Renal pelvis (tissue), 4 donors: ENCODE measurements around the gene ABCA12. TPM values are rescaled to one million over a fixed set of nuclear protein-coding genes. Genes with fewer than 3 reads are reported as not detected.
A peak's percentile ranks its signal among the peaks of the same experiment; 100 is the strongest.

ENCODE experiments used
- DNase-seq: peaks from one replicate; pipeline ENCODE4 v3.0.0-alpha.2; 2013
- polyA plus RNA-seq, 3 donors: library from polyadenylated mRNA; unstranded; fragments of 120-200 nt; gene quantifications; one replicate each; pipeline ENCODE4 v1.2.1, GENCODE V29; 2013; ENCODE audit not compliant: insufficient read length in 3 of 3

The ABCA12 gene
- polyA plus RNA-seq, 3 donors = 0.23 to 0.32 (median 0.28) TPM

DNA sequence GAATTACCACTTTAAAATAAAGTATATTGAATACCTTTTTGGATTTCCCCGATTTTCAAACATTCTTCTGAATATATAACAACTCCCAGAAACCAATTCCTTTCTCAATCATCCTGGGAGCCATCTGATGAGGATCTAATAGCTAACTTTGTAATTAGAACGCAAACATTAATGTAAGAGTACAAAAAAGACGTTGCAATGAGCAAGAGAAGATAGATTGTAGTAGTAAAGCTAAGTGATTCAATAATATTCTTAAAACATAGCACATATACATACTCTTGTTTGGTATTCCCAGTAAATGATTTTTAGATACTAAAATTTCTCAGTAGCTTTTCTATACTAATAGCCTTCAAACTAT is 1.1 kb downstream of the ABCA12 start:
- DNase-seq = no peak

GRCh38 chr2:215136669-215137328 is 1.6 kb downstream of the ABCA12 start:
- DNase-seq = no peak

GRCh38 chr2:215120401-215120800 is 18.0 kb downstream of the ABCA12 start:
- no peak for DNase-seq

DNA sequence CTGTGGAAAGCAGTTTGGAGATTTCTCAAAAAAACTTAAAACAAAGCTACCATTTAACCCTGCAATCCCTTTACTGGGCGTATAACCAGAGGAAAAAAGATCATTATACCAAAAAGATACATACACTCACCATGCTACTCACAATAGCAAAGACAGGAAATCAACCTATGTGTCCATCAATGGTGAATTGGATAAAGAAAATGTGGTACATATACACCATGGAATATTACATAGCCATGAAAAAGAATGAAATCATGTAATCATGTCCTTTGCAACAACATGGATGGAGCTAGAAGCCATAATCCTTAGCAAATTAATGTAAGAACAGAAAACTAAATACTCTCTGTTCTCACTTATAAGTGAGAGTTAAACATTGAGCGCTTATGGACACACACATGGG is 18.6 kb downstream of the ABCA12 start:
- no peak for DNase-seq

GRCh38 chr2:215110918-215111317 is 27.5 kb downstream of the ABCA12 start:
- no peak for DNase-seq

GRCh38 chr2:215107216-215108056 is 31.0 kb downstream of the ABCA12 start:
- no peak for DNase-seq

DNA sequence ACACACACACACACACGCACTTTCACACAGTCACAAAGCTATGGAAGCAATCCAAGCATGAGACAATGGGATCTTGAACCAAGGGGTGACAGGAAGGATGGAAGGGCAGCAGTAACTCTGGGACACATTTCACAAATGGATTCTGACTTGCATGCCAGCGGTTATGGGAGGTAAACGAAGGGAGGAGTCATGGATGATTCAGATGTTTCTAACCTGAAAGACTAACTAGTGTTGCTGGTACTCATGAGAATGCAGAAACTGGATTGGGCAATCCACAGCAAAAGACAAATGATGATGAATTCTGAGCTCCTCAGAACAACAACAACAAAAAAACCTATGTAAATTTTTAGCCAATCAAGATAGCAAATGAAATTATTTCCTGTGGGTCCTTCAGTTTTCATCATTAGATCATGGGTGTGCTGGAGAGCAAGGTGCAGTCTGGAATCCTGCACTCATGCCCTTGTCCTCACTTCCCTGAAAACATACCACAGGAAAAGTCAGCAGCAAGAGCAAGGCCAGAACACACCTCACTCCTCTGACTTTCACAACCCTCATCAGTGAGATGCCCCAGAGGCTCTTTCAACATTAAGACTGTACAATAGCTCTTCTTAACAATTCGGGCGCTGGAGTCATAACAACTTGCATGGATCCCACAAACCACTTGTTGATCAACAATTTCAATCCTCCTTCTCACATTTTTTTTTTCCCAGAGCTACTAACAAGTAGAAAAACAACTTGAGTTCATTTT is 32.6 kb downstream of the ABCA12 start:
- no peak for DNase-seq

DNA sequence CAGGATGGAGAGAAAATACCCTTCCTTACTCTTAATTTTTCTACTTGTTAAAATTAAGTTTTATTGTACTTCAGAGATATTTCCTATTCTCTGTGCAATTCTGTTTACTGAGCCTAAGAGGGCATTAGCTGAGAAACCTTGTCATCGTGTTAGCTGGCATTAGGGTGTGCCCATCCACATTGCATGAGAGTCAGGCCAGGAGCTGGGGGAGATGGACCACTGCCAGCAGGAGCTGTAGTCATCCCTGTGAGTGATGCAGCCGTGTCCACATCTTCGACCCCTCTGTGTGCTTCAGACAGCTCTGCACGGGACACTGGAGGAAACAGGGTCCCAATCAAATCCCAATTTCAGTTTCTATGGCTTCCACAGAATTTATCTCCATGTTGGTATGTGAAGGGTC is 34.2 kb downstream of the ABCA12 start:
- DNase-seq = no peak

DNA sequence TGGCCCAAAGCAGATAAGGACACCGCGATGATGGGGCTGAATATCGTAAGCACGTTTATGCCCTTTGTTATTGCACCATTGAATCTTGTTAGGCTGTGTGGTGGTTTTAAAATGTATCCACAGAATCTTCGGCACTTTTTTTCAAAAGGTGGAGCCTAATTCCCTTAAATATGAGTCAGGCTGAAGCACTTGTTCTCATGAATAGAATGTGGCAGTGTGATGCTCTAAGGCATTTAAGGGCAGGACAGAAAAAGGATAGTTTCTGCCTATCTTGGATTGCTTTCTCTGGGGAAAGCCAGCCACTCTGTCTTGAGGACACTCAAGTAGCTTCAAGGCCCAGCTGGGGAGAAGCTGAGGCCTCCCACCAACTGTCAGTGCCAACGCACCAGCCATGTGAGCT is 39.6 kb downstream of the ABCA12 start:
- no peak for DNase-seq

GRCh38 chr2:215084080-215084479 is 54.3 kb downstream of the ABCA12 start:
- DNase-seq = no peak

DNA sequence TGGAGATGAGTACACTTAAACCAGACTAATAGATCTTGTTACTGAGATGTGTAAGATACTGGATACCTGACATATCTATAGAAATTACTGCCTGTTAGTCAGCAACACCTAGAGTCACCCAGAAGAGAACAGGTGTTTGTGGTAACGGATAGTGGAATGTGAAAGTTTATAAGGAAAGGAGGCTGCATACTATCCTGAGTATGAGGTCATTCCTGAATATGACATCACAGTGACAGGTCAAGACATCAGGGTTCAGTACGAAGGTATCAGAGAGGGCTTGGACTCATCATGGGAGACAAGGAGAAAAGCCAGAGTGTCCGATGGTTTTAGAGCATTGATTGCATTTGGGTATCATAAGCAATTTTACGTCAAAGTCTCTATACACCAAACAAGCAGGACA is 55.3 kb downstream of the ABCA12 start:
- no peak for DNase-seq

GRCh38 chr2:215082446-215082845 is 56.0 kb downstream of the ABCA12 start:
- peak; percentile 20 for DNase-seq

- peak; percentile 48 for DNase-seq
These were observed 57.9 kb downstream of the ABCA12 start for GRCh38 chr2:215080545-215080944.

GRCh38 chr2:215071676-215072075 is 66.8 kb downstream of the ABCA12 start:
- no peak for DNase-seq

GRCh38 chr2:215068399-215068798 is 70.0 kb downstream of the ABCA12 start:
- no peak for DNase-seq

- no peak for DNase-seq
These were observed 72.3 kb downstream of the ABCA12 start for GRCh38 chr2:215066124-215066523.

DNA sequence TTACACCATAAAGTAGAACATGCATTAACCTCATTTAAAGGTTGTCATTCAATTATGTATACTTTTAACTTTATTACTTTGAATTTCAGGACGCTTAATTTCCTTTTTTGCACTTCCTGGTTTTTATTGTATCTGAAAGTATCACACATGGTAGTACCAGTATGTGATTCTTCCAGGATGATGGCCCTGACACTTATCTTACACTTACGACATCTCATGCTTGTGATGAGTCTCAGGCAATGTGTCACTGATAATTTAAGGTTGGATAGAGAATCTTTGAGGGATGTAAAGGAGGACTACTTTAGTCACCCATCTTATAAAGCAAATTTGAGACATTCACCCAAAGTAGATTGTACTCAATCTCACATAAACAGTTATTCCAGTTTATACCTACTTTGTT is 74.9 kb downstream of the ABCA12 start:
- no peak for DNase-seq

DNA sequence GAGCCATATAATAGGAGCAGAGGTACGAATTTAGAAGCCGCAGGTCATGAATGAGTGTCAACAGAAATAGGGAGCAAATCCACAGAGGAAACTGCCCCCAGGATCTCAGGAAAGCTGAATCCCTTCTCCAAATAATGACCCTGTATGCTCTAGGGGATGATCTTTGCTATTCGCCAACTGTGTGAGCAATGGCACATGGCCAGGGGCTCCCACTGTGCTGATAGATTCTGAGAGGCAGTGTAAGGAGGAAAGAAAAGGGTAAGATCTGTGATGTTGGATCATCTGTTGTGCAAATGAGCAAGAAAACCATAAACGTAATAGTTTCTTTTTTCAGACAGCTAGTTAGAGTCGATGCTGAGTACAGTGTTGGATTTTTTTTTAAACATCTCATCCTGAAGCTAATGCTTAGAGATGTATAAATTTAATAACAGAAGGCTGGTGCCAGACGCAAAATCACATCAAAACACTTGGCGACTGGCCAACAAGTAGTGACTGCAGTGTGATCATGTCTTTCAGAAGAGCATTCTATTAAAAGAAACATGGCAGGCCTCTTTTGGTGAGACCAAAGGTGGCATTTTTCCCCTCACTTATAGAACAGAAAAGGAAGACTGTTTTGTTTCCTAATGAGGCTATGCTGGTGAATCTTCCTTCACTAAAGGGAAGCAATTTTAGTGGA is 77.4 kb downstream of the ABCA12 start:
- no peak for DNase-seq

- no peak for DNase-seq
These were observed 78.7 kb downstream of the ABCA12 start for GRCh38 chr2:215059724-215060123.

DNA sequence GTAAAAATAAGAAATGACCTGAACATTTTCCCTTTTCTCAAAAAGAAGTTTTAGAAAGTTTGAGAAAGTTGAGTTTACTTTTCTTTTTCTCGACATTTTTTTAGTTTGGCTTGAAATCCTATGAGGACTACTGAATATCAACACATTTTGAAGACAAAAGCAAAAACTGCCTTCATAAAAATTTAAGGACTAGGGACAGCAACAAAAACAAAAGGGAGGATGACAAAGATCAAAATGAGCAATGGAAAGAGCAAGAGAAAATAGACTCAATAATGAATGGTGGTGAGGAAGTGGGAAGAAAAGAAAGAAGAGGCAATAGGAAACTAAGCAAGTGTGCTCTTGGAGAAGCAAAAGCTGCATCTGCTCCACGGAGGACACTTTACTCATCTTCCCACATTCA is 82.5 kb downstream of the ABCA12 start:
- DNase-seq = no peak

- no peak for DNase-seq
These were observed 85.6 kb downstream of the ABCA12 start for GRCh38 chr2:215052810-215053209.

GRCh38 chr2:215052404-215052803 is 86.0 kb downstream of the ABCA12 start:
- DNase-seq = no peak
